ENCODE results near the gene TMEM18. TPM values are rescaled to one million over a fixed set of nuclear protein-coding genes. Genes with fewer than 3 reads are reported as not detected.

TMEM18 gene
- total and polyA plus RNA-seq, 2 experiments from 2014 or later, result 15.0 to 41.9 TPM

GRCh38 chr2:644871-645270 is 32.3 kb downstream of the TMEM18 start:
- Histone ChIP-seq H3K36me3 (ENCODE audit: insufficient read depth) (no peaks in the 10 kb centered on the region), H3K4me3 (no peak overlapping the region), H2AFZ (no peak overlapping the region), H3K9me2 (ENCODE audit: insufficient read depth) (no peaks in the 10 kb centered on the region), H3F3A (replicated peaks; ENCODE audit: low read depth) (no peaks in the 10 kb centered on the region), H3K27me3 (ENCODE audit: insufficient read depth) (no peaks in the 10 kb centered on the region), H3K4me2 (no peak overlapping the region), H3K27ac (ENCODE audit: low read depth) (no peak overlapping the region), H3K4me1 (ENCODE audit: insufficient read depth) (no peaks in the 10 kb centered on the region), H4K20me1 (replicated peaks; ENCODE audit: insufficient read depth) (no peaks in the 10 kb centered on the region), H3K79me2 (replicated peaks; ENCODE audit: insufficient read depth) (no peaks in the 10 kb centered on the region)
- Mint-ChIP-seq H3K27ac (no peak overlapping the region), H3K4me1 (peaks cover 8% of the 10 kb centered on the region), H3K4me3 (no peak overlapping the region), H3K36me3 (ENCODE audit: low read depth) (no peaks in the 10 kb centered on the region), H3K27me3 (ENCODE audit: insufficient read depth, low read depth, poor library complexity) (no peaks in the 10 kb centered on the region), H3K9me3 (no peaks in the 10 kb centered on the region; the same call in 2 of the 3 replicates)
- DNase-seq (ENCODE audit: low spot score) (no peak), ATAC-seq (no peak)
- TF ChIP-seq ZNF114 (CRISPR knock-in tag; IDR thresholded peaks at IDR 0.05), result no peak
- no peak for TF ChIP-seq JUNB (IDR thresholded peaks at IDR 0.05; ENCODE audit: unreplicated experiment)
- TF ChIP-seq, protein P1, sequence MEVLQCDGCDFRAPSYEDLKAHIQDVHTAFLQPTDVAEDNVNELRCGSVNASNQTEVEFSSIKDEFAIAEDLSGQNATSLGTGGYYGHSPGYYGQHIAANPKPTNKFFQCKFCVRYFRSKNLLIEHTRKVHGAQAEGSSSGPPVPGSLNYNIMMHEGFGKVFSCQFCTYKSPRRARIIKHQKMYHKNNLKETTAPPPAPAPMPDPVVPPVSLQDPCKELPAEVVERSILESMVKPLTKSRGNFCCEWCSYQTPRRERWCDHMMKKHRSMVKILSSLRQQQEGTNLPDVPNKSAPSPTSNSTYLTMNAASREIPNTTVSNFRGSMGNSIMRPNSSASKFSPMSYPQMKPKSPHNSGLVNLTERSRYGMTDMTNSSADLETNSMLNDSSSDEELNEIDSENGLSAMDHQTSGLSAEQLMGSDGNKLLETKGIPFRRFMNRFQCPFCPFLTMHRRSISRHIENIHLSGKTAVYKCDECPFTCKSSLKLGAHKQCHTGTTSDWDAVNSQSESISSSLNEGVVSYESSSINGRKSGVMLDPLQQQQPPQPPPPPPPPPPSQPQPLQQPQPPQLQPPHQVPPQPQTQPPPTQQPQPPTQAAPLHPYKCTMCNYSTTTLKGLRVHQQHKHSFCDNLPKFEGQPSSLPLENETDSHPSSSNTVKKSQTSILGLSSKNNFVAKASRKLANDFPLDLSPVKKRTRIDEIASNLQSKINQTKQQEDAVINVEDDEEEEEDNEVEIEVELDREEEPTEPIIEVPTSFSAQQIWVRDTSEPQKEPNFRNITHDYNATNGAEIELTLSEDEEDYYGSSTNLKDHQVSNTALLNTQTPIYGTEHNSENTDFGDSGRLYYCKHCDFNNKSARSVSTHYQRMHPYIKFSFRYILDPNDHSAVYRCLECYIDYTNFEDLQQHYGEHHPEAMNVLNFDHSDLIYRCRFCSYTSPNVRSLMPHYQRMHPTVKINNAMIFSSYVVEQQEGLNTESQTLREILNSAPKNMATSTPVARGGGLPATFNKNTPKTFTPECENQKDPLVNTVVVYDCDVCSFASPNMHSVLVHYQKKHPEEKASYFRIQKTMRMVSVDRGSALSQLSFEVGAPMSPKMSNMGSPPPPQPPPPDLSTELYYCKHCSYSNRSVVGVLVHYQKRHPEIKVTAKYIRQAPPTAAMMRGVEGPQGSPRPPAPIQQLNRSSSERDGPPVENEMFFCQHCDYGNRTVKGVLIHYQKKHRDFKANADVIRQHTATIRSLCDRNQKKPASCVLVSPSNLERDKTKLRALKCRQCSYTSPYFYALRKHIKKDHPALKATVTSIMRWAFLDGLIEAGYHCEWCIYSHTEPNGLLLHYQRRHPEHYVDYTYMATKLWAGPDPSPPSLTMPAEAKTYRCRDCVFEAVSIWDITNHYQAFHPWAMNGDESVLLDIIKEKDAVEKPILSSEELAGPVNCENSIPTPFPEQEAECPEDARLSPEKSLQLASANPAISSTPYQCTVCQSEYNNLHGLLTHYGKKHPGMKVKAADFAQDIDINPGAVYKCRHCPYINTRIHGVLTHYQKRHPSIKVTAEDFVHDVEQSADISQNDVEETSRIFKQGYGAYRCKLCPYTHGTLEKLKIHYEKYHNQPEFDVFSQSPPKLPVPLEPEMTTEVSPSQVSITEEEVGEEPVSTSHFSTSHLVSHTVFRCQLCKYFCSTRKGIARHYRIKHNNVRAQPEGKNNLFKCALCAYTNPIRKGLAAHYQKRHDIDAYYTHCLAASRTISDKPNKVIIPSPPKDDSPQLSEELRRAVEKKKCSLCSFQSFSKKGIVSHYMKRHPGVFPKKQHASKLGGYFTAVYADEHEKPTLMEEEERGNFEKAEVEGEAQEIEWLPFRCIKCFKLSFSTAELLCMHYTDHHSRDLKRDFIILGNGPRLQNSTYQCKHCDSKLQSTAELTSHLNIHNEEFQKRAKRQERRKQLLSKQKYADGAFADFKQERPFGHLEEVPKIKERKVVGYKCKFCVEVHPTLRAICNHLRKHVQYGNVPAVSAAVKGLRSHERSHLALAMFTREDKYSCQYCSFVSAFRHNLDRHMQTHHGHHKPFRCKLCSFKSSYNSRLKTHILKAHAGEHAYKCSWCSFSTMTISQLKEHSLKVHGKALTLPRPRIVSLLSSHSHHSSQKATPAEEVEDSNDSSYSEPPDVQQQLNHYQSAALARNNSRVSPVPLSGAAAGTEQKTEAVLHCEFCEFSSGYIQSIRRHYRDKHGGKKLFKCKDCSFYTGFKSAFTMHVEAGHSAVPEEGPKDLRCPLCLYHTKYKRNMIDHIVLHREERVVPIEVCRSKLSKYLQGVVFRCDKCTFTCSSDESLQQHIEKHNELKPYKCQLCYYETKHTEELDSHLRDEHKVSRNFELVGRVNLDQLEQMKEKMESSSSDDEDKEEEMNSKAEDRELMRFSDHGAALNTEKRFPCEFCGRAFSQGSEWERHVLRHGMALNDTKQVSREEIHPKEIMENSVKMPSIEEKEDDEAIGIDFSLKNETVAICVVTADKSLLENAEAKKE (CRISPR knock-in tag; IDR thresholded peaks at IDR 0.05), result no peak
- TF ChIP-seq STAT1 (IDR thresholded peaks at IDR 0.05; ENCODE audit: unreplicated experiment), result no peak
- no peak for TF ChIP-seq CTCF (conservative IDR thresholded peaks at IDR 0.05; ENCODE audit: low read depth in 2 of 2)
- no peak for TF ChIP-seq NANOG (IDR thresholded peaks at IDR 0.05; ENCODE audit: borderline replicate concordance)
- no peak for TF ChIP-seq ZNF331 (CRISPR knock-in tag; IDR thresholded peaks at IDR 0.05; ENCODE audit: low read depth)
- TF ChIP-seq POLR2AphosphoS5 (IDR thresholded peaks at IDR 0.05; ENCODE audit: low read depth), result no peak
- no peak for TF ChIP-seq EZH2phosphoT487 (IDR thresholded peaks at IDR 0.05; ENCODE audit: unreplicated experiment)
- no peak for TF ChIP-seq ETS1 (IDR thresholded peaks at IDR 0.05)
- no peak for TF ChIP-seq REST (IDR thresholded peaks at IDR 0.05; ENCODE audit: unreplicated experiment)
- no peak for TF ChIP-seq CREB1 (CRISPR knock-in tag; IDR thresholded peaks at IDR 0.05; ENCODE audit: low read depth)
- TF ChIP-seq EZH2 (IDR thresholded peaks at IDR 0.05; ENCODE audit: low read depth, unreplicated experiment), result no peak
